IPS DF 6.9 (cell line): ENCODE data around the gene RAMAC.
A peak's percentile ranks its signal among the peaks of the same experiment; 100 is the strongest.

Experiments used
- DNase-seq: peaks from one replicate; pipeline ENCODE4 v3.0.0-alpha.2; 2013; ENCODE audit warnings: low read depth, low spot score
- H3K27ac ChIP-seq: one replicate; pipeline ENCODE4 v1.5.1; 2013; ENCODE audit warnings: low read length, control low read depth
- H3K27me3 ChIP-seq: 2 replicates; pipeline ENCODE4 v1.6.1; 2013; ENCODE audit warnings: mild to moderate bottlenecking, low read length; ENCODE audit not compliant: control insufficient read depth, insufficient read depth
- H3K36me3 ChIP-seq: 2 replicates; pipeline ENCODE4 v1.6.1; 2013; ENCODE audit warnings: low read length; ENCODE audit not compliant: control insufficient read depth, insufficient read depth
- H3K4me1 ChIP-seq: 2 replicates; pipeline ENCODE4 v1.6.1; 2013; ENCODE audit warnings: low read length; ENCODE audit not compliant: control insufficient read depth, insufficient read depth
- H3K4me3 ChIP-seq: 2 replicates; pipeline ENCODE4 v1.5.1; 2013; ENCODE audit warnings: mild to moderate bottlenecking, low read length
- H3K9me3 ChIP-seq: 2 replicates; pipeline ENCODE4 v1.6.1; 2013; ENCODE audit warnings: low read length, inconsistent platforms; ENCODE audit not compliant: control insufficient read depth, insufficient read depth
- WGBS: extraction: QIAGEN DNeasy Blood & Tissue Kit; methylation state at CpG from one replicate; pipeline ENCODE4 v1.1.7; 2013; ENCODE audit warnings: mixed read lengths, missing lambda C conversion rate; ENCODE audit not compliant: insufficient read length, insufficient coverage; 5-methylcytosine and 5-hydroxymethylcytosine counted together

The RAMAC gene

GRCh38 chr15:82950295-82950694 is 35.7 kb upstream of the RAMAC start:
- no peaks in the 10 kb centered on the region for H3K4me1 ChIP-seq
- peaks cover 6% of the 10 kb centered on the region; the same call in 1 of the 2 replicates for H3K27me3 ChIP-seq
- no peak overlapping the region for H3K27ac ChIP-seq
- H3K36me3 ChIP-seq, result no peaks in the 10 kb centered on the region; the same call in 1 of the 2 replicates
- no peak for DNase-seq
- H3K9me3 ChIP-seq, result no peaks in the 10 kb centered on the region
- no peak overlapping the region for H3K4me3 ChIP-seq
- WGBS, result no CpG with 5 or more reads among the region's 5 CpGs

- DNase-seq, result no peak
- WGBS, result no CpG with 5 or more reads among the region's 6 CpGs
- H3K36me3 ChIP-seq, result no peaks in the 10 kb centered on the region; the same call in 1 of the 2 replicates
- H3K9me3 ChIP-seq, result no peaks in the 10 kb centered on the region
- peaks cover 6% of the 10 kb centered on the region; the same call in 1 of the 2 replicates for H3K27me3 ChIP-seq
- no peak overlapping the region for H3K4me3 ChIP-seq
- no peak overlapping the region for H3K27ac ChIP-seq
- H3K4me1 ChIP-seq, result no peaks in the 10 kb centered on the region
Observed at GRCh38 chr15:82950746-82951370, 35.2 kb upstream of the RAMAC start.

DNA sequence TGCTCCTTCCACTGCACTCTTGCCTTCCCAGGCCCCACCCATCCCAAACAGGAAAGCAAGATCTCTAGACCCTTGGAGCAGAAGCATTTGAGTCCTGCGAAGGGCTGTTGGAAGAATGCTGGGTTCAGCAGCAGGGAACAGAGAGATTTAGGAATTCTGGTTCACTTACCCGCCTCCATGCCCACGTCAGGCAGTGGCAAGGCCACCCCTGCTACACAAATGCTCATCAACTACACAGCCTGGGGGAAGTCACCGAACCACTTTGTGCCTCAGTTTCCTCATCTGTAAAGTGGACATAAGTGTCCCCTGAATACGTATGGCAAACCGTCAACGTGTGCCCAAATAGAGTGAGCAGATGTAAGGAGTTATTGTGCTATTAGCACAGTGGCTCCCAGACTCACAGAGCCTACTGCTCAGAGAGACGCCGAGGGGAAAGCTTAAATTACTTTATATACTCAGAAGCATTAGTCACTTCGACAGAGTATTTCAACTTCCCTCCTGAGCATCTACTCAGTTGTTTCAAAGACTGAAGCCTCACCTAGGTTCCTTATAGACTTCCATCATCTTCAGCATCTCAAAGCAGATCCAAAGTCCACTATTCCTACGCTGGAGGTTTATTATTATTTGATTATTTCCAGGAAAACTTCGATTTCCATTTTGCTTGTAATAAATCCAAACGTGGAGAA is 34.4 kb upstream of the RAMAC start:
- Histone ChIP-seq H3K4me3 (peak overlapping the region; percentile 90; the same call in 1 of the 2 replicates), H3K36me3 (no peaks in the 10 kb centered on the region; the same call in 1 of the 2 replicates), H3K9me3 (no peaks in the 10 kb centered on the region), H3K27ac (no peak overlapping the region), H3K4me1 (no peaks in the 10 kb centered on the region), H3K27me3 (peaks cover 6% of the 10 kb centered on the region; the same call in 1 of the 2 replicates)
- no CpG with 5 or more reads among the region's 13 CpGs for WGBS
- no peak for DNase-seq

- WGBS, result no CpG with 5 or more reads among the region's 119 CpGs
- peaks cover 6% of the 10 kb centered on the region; the same call in 1 of the 2 replicates for H3K27me3 ChIP-seq
- H3K4me1 ChIP-seq, result no peaks in the 10 kb centered on the region
- no peaks in the 10 kb centered on the region; the same call in 1 of the 2 replicates for H3K36me3 ChIP-seq
- H3K27ac ChIP-seq, result no peak within 1 kb of the TSS
- no peak for DNase-seq
- H3K9me3 ChIP-seq, result no peaks in the 10 kb centered on the region
- peak within 1 kb of the TSS; percentile 90; the same call in 1 of the 2 replicates for H3K4me3 ChIP-seq
Observed at GRCh38 chr15:82952158-82953081, 33.6 kb upstream of the RAMAC start, which contains the start of gene HOMER2. Gene HOMER2, minus strand, starts transcription at chr15:82952720. Its CDS starts 185 bp downstream, at chr15:82952535.

DNA sequence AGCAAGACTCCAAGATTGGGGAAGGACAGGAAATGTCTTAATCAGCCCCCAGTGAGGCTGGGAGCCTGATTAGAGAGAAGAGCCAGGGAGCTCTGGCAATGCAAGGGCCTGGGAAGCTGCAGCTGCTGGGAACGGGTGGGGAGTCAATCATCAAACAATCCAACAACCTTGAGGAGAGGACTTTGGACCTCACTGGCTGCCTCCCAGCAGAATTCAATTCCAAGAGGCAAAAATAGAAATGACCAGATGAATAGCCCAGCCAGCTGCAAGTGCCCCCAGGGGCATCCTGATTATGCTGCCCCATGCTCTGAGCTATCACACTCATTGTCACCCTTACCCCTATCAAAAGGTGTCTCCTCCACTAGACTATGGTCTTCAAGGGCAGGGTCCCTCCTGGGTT is 27.4 kb upstream of the RAMAC start:
- Histone ChIP-seq H3K9me3 (no peaks in the 10 kb centered on the region), H3K27ac (no peak overlapping the region), H3K27me3 (no peaks in the 10 kb centered on the region), H3K4me3 (no peak overlapping the region), H3K36me3 (no peaks in the 10 kb centered on the region), H3K4me1 (no peaks in the 10 kb centered on the region)
- no CpG with 5 or more reads among the region's 1 CpG for WGBS
- DNase-seq, result no peak

- no CpG with 5 or more reads among the region's 5 CpGs for WGBS
- Histone ChIP-seq H3K4me3 (no peak overlapping the region), H3K36me3 (no peaks in the 10 kb centered on the region), H3K4me1 (no peaks in the 10 kb centered on the region), H3K27ac (no peak overlapping the region), H3K9me3 (no peaks in the 10 kb centered on the region), H3K27me3 (no peaks in the 10 kb centered on the region)
- DNase-seq, result no peak
Observed at GRCh38 chr15:82959423-82959822, 26.6 kb upstream of the RAMAC start.

DNA sequence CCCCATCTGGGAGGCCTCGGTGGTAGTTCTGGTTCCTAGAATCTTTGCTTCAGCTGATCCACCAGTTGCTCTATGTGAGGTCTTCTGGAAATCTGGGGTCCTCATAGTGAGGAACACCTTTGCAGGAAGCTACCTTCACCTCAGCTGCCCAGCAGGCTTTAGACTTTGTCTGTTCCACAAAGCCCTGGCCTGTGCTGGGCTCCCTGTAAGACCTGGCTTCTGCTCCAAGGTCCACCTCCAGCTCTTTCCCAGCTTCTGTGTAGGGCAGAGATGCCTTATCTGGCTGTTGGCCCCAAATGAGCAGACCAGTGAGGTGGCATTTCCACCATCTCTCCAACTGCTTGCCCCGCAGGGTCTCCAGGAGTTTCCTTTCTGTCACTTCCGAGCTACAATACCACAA is 25.2 kb upstream of the RAMAC start:
- no peaks in the 10 kb centered on the region for H3K4me1 ChIP-seq
- DNase-seq, result no peak
- no peaks in the 10 kb centered on the region for H3K27me3 ChIP-seq
- no peaks in the 10 kb centered on the region for H3K9me3 ChIP-seq
- H3K4me3 ChIP-seq, result no peak overlapping the region
- no peaks in the 10 kb centered on the region for H3K36me3 ChIP-seq
- WGBS, result no CpG with 5 or more reads among the region's 3 CpGs
- no peak overlapping the region for H3K27ac ChIP-seq

DNA sequence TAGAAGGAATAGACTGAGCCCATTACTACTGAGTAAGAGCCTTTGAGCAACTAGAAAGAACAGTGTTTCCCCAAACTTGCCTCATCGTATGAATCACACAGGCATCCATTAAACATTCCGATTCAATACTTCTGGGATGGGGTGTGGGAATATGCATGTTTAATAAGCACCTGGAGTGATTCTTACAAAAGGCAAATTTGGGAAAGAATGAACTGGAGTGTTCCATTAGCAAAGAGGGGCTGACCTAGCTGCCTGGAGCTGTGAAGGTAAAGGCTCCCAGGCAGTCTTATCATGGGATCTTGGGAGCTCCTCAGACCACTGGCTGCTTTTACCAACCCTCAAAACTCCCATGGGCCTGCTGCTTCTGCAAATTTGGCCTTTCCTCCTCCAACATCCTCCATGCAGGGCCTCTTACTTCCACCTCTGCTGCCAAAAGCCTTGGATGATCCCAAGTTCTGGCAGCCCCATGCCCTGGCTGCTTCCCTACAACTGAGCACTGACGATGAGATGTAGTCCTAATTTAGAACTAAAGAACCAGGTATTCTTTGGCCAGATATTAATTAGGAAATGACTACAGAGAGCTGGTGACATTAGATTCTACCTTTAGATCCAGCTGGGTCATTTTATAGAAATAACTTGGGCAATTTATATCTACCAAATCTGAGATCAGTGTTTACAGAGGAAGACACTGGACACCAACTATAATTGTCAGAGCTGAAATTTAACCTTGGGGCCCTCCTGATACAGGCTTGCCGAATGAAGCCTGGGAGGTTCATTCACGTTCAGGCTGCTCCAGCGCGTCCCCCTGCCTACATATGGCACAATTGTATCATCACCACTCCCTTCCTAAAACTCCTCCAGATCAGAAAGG is 22.3 kb upstream of the RAMAC start:
- Histone ChIP-seq H3K4me1 (no peaks in the 10 kb centered on the region), H3K9me3 (no peaks in the 10 kb centered on the region), H3K36me3 (no peaks in the 10 kb centered on the region), H3K27ac (no peak overlapping the region), H3K4me3 (no peak overlapping the region), H3K27me3 (no peaks in the 10 kb centered on the region)
- DNase-seq, result no peak
- no CpG with 5 or more reads among the region's 7 CpGs for WGBS

- H3K4me3 ChIP-seq, result no peak overlapping the region
- H3K27ac ChIP-seq, result no peak overlapping the region
- no CpG with 5 or more reads among the region's 5 CpGs for WGBS
- H3K36me3 ChIP-seq, result no peaks in the 10 kb centered on the region
- H3K4me1 ChIP-seq, result no peaks in the 10 kb centered on the region
- no peaks in the 10 kb centered on the region for H3K27me3 ChIP-seq
- DNase-seq, result no peak
- H3K9me3 ChIP-seq, result no peaks in the 10 kb centered on the region
Observed at GRCh38 chr15:82964890-82965289, 21.1 kb upstream of the RAMAC start.
